ENCODE results near the gene DOCK11.
A peak's percentile ranks its signal among the peaks of the same experiment; 100 is the strongest.

The DOCK11 gene

GRCh38 chrX:118614150-118614549, 118.5 kb downstream of the DOCK11 start:
- H3K9me3 ChIP-seq (ENCODE audit: control insufficient read depth in 1 of 2, low read length in 2 of 2), result no peaks in the 10 kb centered on the region
- H3K27ac ChIP-seq (ENCODE audit: low read length), result no peak overlapping the region
- no peak overlapping the region for H3K4me3 ChIP-seq (ENCODE audit: low read depth in 1 of 2, low read length in 2 of 2)
- no peaks in the 10 kb centered on the region for H3K27me3 ChIP-seq (ENCODE audit: low read depth, low read length)
- no peaks in the 10 kb centered on the region for H3K4me1 ChIP-seq (ENCODE audit: control insufficient read depth in 1 of 2, insufficient read depth in 2 of 2, low read length in 2 of 2)
- peaks cover 11 to 13% of the 10 kb centered on the region in 2 donors for H3K36me3 ChIP-seq (ENCODE audit: control insufficient read depth in 1 of 2, insufficient read depth in 2 of 2, low read length in 2 of 2)

GRCh38 chrX:118615141-118615540, 119.5 kb downstream of the DOCK11 start:
- Histone ChIP-seq H3K36me3 (ENCODE audit: control insufficient read depth in 1 of 2, insufficient read depth in 2 of 2, low read length in 2 of 2) (peaks cover 9 to 11% of the 10 kb centered on the region in 2 donors), H3K4me3 (ENCODE audit: low read depth in 1 of 2, low read length in 2 of 2) (no peak overlapping the region), H3K9me3 (ENCODE audit: control insufficient read depth in 1 of 2, low read length in 2 of 2) (no peaks in the 10 kb centered on the region), H3K27me3 (ENCODE audit: low read depth, low read length) (no peaks in the 10 kb centered on the region), H3K4me1 (ENCODE audit: control insufficient read depth in 1 of 2, insufficient read depth in 2 of 2, low read length in 2 of 2) (no peaks in the 10 kb centered on the region), H3K27ac (ENCODE audit: low read length) (no peak overlapping the region)

GRCh38 chrX:118621081-118621759, 125.6 kb downstream of the DOCK11 start:
- Histone ChIP-seq H3K27me3 (ENCODE audit: low read depth, low read length) (no peaks in the 10 kb centered on the region), H3K9me3 (ENCODE audit: control insufficient read depth in 1 of 2, low read length in 2 of 2) (no peaks in the 10 kb centered on the region), H3K4me3 (ENCODE audit: low read depth in 1 of 2, low read length in 2 of 2) (no peak overlapping the region), H3K4me1 (ENCODE audit: control insufficient read depth in 1 of 2, insufficient read depth in 2 of 2, low read length in 2 of 2) (peaks cover 0 to 9% of the 10 kb centered on the region in 2 donors), H3K27ac (ENCODE audit: low read length) (peak overlapping the region; percentile 31), H3K36me3 (ENCODE audit: control insufficient read depth in 1 of 2, insufficient read depth in 2 of 2, low read length in 2 of 2) (no peaks in the 10 kb centered on the region)

GRCh38 chrX:118623062-118623461, 127.4 kb downstream of the DOCK11 start:
- Histone ChIP-seq H3K4me1 (ENCODE audit: control insufficient read depth in 1 of 2, insufficient read depth in 2 of 2, low read length in 2 of 2) (peaks cover 0 to 9% of the 10 kb centered on the region in 2 donors), H3K9me3 (ENCODE audit: control insufficient read depth in 1 of 2, low read length in 2 of 2) (no peaks in the 10 kb centered on the region), H3K4me3 (ENCODE audit: low read depth in 1 of 2, low read length in 2 of 2) (no peak overlapping the region), H3K27ac (ENCODE audit: low read length) (no peak overlapping the region), H3K27me3 (ENCODE audit: low read depth, low read length) (no peaks in the 10 kb centered on the region), H3K36me3 (ENCODE audit: control insufficient read depth in 1 of 2, insufficient read depth in 2 of 2, low read length in 2 of 2) (no peaks in the 10 kb centered on the region)

- Histone ChIP-seq H3K27ac (ENCODE audit: low read length) (no peak overlapping the region), H3K9me3 (ENCODE audit: control insufficient read depth in 1 of 2, low read length in 2 of 2) (no peaks in the 10 kb centered on the region), H3K4me1 (ENCODE audit: control insufficient read depth in 1 of 2, insufficient read depth in 2 of 2, low read length in 2 of 2) (peaks cover 0 to 2% of the 10 kb centered on the region in 2 donors), H3K27me3 (ENCODE audit: low read depth, low read length) (no peaks in the 10 kb centered on the region), H3K4me3 (ENCODE audit: low read depth in 1 of 2, low read length in 2 of 2) (no peak overlapping the region), H3K36me3 (ENCODE audit: control insufficient read depth in 1 of 2, insufficient read depth in 2 of 2, low read length in 2 of 2) (peaks cover 4 to 7% of the 10 kb centered on the region in 2 donors)
Measured at GRCh38 chrX:118626346-118626745, 130.7 kb downstream of the DOCK11 start.

- Histone ChIP-seq H3K27me3 (ENCODE audit: low read depth, low read length) (no peaks in the 10 kb centered on the region), H3K36me3 (ENCODE audit: control insufficient read depth in 1 of 2, insufficient read depth in 2 of 2, low read length in 2 of 2) (peaks cover 4 to 7% of the 10 kb centered on the region in 2 donors), H3K4me3 (ENCODE audit: low read depth in 1 of 2, low read length in 2 of 2) (no peak overlapping the region), H3K27ac (ENCODE audit: low read length) (no peak overlapping the region), H3K9me3 (ENCODE audit: control insufficient read depth in 1 of 2, low read length in 2 of 2) (no peaks in the 10 kb centered on the region), H3K4me1 (ENCODE audit: control insufficient read depth in 1 of 2, insufficient read depth in 2 of 2, low read length in 2 of 2) (no peaks in the 10 kb centered on the region)
Measured at GRCh38 chrX:118627084-118627758, 131.6 kb downstream of the DOCK11 start.

GRCh38 chrX:118630848-118631247, 135.2 kb downstream of the DOCK11 start:
- Histone ChIP-seq H3K9me3 (ENCODE audit: control insufficient read depth in 1 of 2, low read length in 2 of 2) (no peaks in the 10 kb centered on the region), H3K4me3 (ENCODE audit: low read depth in 1 of 2, low read length in 2 of 2) (no peak overlapping the region), H3K27ac (ENCODE audit: low read length) (no peak overlapping the region)

GRCh38 chrX:118631586-118631985, 136.0 kb downstream of the DOCK11 start:
- Histone ChIP-seq H3K27ac (ENCODE audit: low read length) (no peak overlapping the region), H3K36me3 (ENCODE audit: control insufficient read depth in 1 of 2, insufficient read depth in 2 of 2, low read length in 2 of 2) (peaks cover 11 to 17% of the 10 kb centered on the region in 2 donors), H3K4me1 (ENCODE audit: control insufficient read depth in 1 of 2, insufficient read depth in 2 of 2, low read length in 2 of 2) (no peaks in the 10 kb centered on the region), H3K4me3 (ENCODE audit: low read depth in 1 of 2, low read length in 2 of 2) (no peak overlapping the region), H3K9me3 (ENCODE audit: control insufficient read depth in 1 of 2, low read length in 2 of 2) (no peaks in the 10 kb centered on the region), H3K27me3 (ENCODE audit: low read depth, low read length) (no peaks in the 10 kb centered on the region)

More at GRCh38 chrX:118630848-118631247, 135.2 kb downstream of the DOCK11 start:
- Histone ChIP-seq H3K36me3 (ENCODE audit: control insufficient read depth in 1 of 2, insufficient read depth in 2 of 2, low read length in 2 of 2) (peaks cover 11 to 17% of the 10 kb centered on the region in 2 donors), H3K27me3 (ENCODE audit: low read depth, low read length) (no peaks in the 10 kb centered on the region), H3K4me1 (ENCODE audit: control insufficient read depth in 1 of 2, insufficient read depth in 2 of 2, low read length in 2 of 2) (no peaks in the 10 kb centered on the region)

- Histone ChIP-seq H3K27me3 (ENCODE audit: low read depth, low read length) (no peaks in the 10 kb centered on the region), H3K9me3 (ENCODE audit: control insufficient read depth in 1 of 2, low read length in 2 of 2) (no peaks in the 10 kb centered on the region), H3K27ac (ENCODE audit: low read length) (no peak overlapping the region), H3K4me3 (ENCODE audit: low read depth in 1 of 2, low read length in 2 of 2) (no peak overlapping the region), H3K36me3 (ENCODE audit: control insufficient read depth in 1 of 2, insufficient read depth in 2 of 2, low read length in 2 of 2) (peaks cover 11 to 17% of the 10 kb centered on the region in 2 donors), H3K4me1 (ENCODE audit: control insufficient read depth in 1 of 2, insufficient read depth in 2 of 2, low read length in 2 of 2) (no peaks in the 10 kb centered on the region)
Measured at GRCh38 chrX:118632862-118633261, 137.2 kb downstream of the DOCK11 start.

- Histone ChIP-seq H3K27ac (ENCODE audit: low read length) (no peak overlapping the region), H3K27me3 (ENCODE audit: low read depth, low read length) (no peaks in the 10 kb centered on the region), H3K9me3 (ENCODE audit: control insufficient read depth in 1 of 2, low read length in 2 of 2) (no peaks in the 10 kb centered on the region), H3K4me1 (ENCODE audit: control insufficient read depth in 1 of 2, insufficient read depth in 2 of 2, low read length in 2 of 2) (no peaks in the 10 kb centered on the region), H3K36me3 (ENCODE audit: control insufficient read depth in 1 of 2, insufficient read depth in 2 of 2, low read length in 2 of 2) (peaks cover 11 to 15% of the 10 kb centered on the region in 2 donors), H3K4me3 (ENCODE audit: low read depth in 1 of 2, low read length in 2 of 2) (no peak overlapping the region)
Measured at GRCh38 chrX:118633530-118633929, 137.9 kb downstream of the DOCK11 start.

- H3K4me3 ChIP-seq (ENCODE audit: low read depth in 1 of 2, low read length in 2 of 2), result no peak overlapping the region
- H3K27ac ChIP-seq (ENCODE audit: low read length), result no peak overlapping the region
- H3K36me3 ChIP-seq (ENCODE audit: control insufficient read depth in 1 of 2, insufficient read depth in 2 of 2, low read length in 2 of 2), result peaks cover 11 to 13% of the 10 kb centered on the region in 2 donors
- no peaks in the 10 kb centered on the region for H3K9me3 ChIP-seq (ENCODE audit: control insufficient read depth in 1 of 2, low read length in 2 of 2)
- no peaks in the 10 kb centered on the region for H3K27me3 ChIP-seq (ENCODE audit: low read depth, low read length)
- no peaks in the 10 kb centered on the region for H3K4me1 ChIP-seq (ENCODE audit: control insufficient read depth in 1 of 2, insufficient read depth in 2 of 2, low read length in 2 of 2)
Measured at GRCh38 chrX:118634336-118634735, 138.7 kb downstream of the DOCK11 start.
